Erythroblast (primary cell): ENCODE data around the gene MMP27.

Experiments
- GATA1 ChIP-seq: IDR thresholded peaks from 2 replicates; pipeline ENCODE4 v1.6.1; 2011; ENCODE audit warnings: low read depth, mild to moderate bottlenecking, control low read depth, low read length, moderate library complexity
- POLR2A ChIP-seq: IDR thresholded peaks from 2 replicates; pipeline ENCODE4 v1.6.1; 2011; ENCODE audit warnings: mild to moderate bottlenecking, low read length

DNA sequence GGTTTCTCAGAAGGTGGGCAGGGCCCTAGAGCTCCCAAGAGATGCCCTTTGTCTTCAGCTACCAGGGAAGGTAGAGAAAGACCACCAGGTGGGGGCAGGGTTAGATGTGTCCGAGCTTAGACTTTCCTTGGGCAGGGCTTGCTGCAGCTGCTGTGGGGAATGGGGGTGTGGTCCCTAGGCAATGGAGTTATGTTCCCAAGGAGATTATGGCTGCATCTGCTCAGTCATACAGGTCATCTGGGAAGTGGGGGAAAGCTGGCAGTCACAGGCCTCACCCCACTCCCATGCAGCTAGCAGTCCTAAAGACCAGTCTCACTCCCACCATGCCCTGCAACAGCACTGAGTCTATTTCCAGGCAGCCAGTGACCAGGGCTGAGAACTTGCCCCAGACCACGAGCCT is 29.5 kb downstream of the MMP27 start:
- TF ChIP-seq POLR2A (no peak), GATA1 (no peak)
